Neural crest cell (in vitro differentiated cells): Measurements from ENCODE around the gene ABCC8. TPM values are rescaled to one million over a fixed set of nuclear protein-coding genes. Genes with fewer than 3 reads are reported as not detected.

Experiments
- DNase-seq: peaks from one replicate; pipeline ENCODE4 v3.0.0; 2021; ENCODE audit warnings: low read depth, mixed read lengths, low spot score
- H3K27ac Mint-ChIP-seq: one replicate; pipeline ENCODE4 v1.8.0; 2021; ENCODE audit warnings: mild to moderate bottlenecking, mixed read lengths; ENCODE audit not compliant: unreplicated experiment
- H3K27me3 Mint-ChIP-seq: 2 replicates; pipeline ENCODE4 v1.8.0; 2021; ENCODE audit warnings: low read depth, mild to moderate bottlenecking, mixed read lengths
- H3K36me3 Mint-ChIP-seq: 2 replicates; pipeline ENCODE4 v1.8.0; 2021; ENCODE audit warnings: low read depth, mild to moderate bottlenecking, mixed read lengths
- H3K4me1 Mint-ChIP-seq: 2 replicates; pipeline ENCODE4 v1.8.0; 2021; ENCODE audit warnings: mixed read lengths
- H3K4me3 Mint-ChIP-seq: one replicate; pipeline ENCODE4 v1.8.0; 2021; ENCODE audit warnings: mild to moderate bottlenecking, mixed read lengths
- H3K9me3 Mint-ChIP-seq: 2 replicates; pipeline ENCODE4 v1.8.0; 2021; ENCODE audit warnings: mixed read lengths
- total RNA-seq: library from RNA; stranded (reverse); gene quantifications from 2 replicates; pipeline ENCODE4 v1.2.1, GENCODE V29; 2021
- TF ChIP-seq, protein P1 (sequence below): fragments of 200-600 bp; sonication (generic); conservative IDR thresholded peaks from 2 replicates; pipeline ENCODE4 v1.5.0; 2021; ENCODE audit warnings: antibody characterized with exemption, mild to moderate bottlenecking

Gene ABCC8
- total RNA-seq, 1 donor from 2014 or later = 6.1 TPM

DNA sequence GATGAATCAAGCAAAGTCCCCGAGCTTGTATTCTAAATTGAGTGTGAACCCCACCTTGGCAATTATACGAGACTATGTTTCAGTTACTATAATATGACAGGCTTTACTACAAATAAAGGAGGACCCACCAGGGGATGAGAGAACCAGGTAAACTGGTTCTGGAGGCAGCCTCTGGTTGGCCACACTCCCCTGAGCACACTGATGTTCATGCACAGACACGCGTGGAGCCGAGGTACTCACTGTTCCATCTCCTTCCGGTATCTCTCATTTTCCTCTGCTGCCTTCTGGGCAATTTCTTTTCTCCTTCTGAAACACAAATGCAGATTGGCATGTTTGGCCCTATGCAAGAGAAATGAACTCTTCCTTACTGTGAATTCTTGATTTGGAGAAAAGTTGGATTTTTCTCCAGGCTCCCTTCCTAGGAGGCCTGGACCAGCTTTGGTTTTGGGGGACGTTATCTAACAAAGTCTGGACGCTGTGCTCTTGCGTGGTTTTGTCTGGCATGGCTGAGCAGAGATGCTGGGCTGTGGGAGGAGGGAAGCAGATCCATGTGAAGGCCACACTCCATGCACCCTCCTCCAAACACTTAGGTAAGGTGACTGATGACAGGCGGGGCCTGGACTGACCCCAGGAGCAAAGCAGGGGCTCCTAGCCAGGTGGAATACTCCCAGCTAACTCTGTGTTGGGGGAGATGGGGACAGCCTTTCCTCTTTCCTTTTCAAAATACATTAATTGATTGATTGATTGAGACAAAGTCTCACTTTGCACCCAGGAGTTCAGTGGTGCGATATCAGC is 44.7 kb upstream of the ABCC8 start:
- H3K27me3 Mint-ChIP-seq = peaks cover 65% of the 10 kb centered on the region

DNA sequence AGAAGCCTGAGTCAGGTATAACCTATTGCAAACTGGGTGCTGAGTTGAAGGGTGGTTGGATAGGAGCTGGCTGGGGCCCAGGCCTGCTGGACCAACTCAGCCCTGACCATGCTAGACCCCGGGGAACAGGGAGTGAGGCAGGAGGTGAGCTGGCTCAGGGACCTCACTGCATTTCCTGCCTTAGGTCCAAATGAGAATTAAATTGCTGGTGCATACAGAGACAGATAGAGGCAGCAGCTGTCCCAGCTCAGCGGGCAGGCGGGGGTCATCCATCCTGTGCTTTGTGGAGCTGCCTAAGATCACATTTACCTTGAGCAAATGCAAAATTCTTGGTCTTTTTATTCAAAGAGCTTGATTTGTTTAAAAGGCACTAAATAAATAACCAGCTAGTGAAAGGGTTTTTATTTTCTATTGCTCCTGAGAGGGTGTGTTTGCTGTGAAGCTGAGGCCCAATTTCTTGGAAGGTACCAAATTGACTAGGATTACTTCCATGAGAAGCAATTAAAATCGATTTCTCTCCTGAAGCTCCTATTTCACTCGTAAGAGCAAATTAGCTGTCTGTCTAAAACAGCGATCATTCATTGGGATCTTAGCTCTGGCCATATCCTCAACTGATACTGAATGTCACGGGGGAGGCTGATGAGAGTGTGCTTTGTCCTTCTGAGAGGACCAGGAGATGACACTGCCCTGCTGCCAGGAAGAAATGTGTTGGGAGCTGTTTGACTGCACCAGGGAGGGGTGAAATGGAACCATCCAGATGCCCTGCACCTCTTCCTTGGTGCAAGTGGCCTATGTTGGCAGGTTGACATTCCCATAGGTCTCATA is 42.6 kb upstream of the ABCC8 start:
- Mint-ChIP-seq H3K27me3 (peaks cover 77% of the 10 kb centered on the region), H3K9me3 (no peaks in the 10 kb centered on the region), H3K36me3 (no peaks in the 10 kb centered on the region), H3K4me3 (no peak overlapping the region), H3K27ac (no peak overlapping the region), H3K4me1 (peaks cover 11% of the 10 kb centered on the region)
- DNase-seq = no peak
- TF ChIP-seq, protein P1, sequence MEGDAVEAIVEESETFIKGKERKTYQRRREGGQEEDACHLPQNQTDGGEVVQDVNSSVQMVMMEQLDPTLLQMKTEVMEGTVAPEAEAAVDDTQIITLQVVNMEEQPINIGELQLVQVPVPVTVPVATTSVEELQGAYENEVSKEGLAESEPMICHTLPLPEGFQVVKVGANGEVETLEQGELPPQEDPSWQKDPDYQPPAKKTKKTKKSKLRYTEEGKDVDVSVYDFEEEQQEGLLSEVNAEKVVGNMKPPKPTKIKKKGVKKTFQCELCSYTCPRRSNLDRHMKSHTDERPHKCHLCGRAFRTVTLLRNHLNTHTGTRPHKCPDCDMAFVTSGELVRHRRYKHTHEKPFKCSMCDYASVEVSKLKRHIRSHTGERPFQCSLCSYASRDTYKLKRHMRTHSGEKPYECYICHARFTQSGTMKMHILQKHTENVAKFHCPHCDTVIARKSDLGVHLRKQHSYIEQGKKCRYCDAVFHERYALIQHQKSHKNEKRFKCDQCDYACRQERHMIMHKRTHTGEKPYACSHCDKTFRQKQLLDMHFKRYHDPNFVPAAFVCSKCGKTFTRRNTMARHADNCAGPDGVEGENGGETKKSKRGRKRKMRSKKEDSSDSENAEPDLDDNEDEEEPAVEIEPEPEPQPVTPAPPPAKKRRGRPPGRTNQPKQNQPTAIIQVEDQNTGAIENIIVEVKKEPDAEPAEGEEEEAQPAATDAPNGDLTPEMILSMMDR = no peak

More for the DNA sequence above, 44.7 kb upstream of the ABCC8 start:
- Mint-ChIP-seq H3K9me3 (no peaks in the 10 kb centered on the region), H3K36me3 (no peaks in the 10 kb centered on the region), H3K27ac (no peak overlapping the region), H3K4me3 (no peak overlapping the region), H3K4me1 (peaks cover 6% of the 10 kb centered on the region)
- DNase-seq = no peak
- TF ChIP-seq, protein P1 = no peak

DNA sequence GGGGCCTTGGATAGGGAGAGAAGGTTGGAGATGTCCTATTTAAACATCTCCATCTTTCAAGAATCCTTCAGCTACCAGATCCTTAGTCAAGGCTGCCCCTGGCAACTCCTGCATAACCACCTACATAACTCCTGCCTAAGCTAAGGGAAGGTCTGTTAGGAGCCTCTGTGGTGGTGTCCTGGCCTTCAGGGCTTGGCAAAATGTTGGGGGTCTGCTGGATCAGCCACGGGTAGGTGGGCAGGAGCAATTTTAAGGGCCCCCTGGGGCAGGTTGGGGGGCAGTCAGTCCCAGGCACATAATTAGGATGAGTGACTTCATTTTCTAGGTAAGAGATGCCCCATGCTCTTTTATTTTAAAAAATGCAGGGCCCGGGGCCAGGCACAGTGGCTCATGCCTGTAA is 41.7 kb upstream of the ABCC8 start:
- no peak overlapping the region for H3K27ac Mint-ChIP-seq
- peaks cover 80% of the 10 kb centered on the region for H3K27me3 Mint-ChIP-seq
- TF ChIP-seq, protein P1 = no peak
- H3K4me3 Mint-ChIP-seq = no peak overlapping the region
- H3K36me3 Mint-ChIP-seq = no peaks in the 10 kb centered on the region
- no peaks in the 10 kb centered on the region for H3K9me3 Mint-ChIP-seq
- no peak for DNase-seq
- H3K4me1 Mint-ChIP-seq = peaks cover 14% of the 10 kb centered on the region

DNA sequence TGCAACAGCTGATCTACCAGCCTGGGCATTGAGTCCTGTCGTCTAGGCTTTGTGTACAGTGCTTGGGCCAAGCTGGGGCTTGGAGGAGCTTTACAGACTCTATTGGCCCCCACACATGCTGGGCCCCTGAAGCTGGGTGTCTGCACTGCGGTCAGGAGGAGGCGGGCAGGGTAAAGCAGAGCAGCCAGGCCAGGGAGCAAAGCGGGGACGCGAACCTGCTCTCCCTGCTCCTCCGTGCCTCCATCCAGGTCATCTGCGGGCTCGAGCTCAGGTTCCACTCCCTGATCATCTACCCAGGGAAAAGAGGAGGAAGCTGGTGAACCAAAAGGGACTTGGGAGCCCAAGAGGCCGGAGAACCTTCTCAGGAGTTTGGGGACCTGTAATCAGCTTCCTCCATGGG is 40.5 kb upstream of the ABCC8 start:
- no peak overlapping the region for H3K27ac Mint-ChIP-seq
- TF ChIP-seq, protein P1 = no peak
- H3K4me3 Mint-ChIP-seq = no peak overlapping the region
- no peak for DNase-seq
- no peaks in the 10 kb centered on the region for H3K9me3 Mint-ChIP-seq
- H3K4me1 Mint-ChIP-seq = peaks cover 14% of the 10 kb centered on the region
- H3K36me3 Mint-ChIP-seq = no peaks in the 10 kb centered on the region
- peaks cover 84% of the 10 kb centered on the region for H3K27me3 Mint-ChIP-seq

DNA sequence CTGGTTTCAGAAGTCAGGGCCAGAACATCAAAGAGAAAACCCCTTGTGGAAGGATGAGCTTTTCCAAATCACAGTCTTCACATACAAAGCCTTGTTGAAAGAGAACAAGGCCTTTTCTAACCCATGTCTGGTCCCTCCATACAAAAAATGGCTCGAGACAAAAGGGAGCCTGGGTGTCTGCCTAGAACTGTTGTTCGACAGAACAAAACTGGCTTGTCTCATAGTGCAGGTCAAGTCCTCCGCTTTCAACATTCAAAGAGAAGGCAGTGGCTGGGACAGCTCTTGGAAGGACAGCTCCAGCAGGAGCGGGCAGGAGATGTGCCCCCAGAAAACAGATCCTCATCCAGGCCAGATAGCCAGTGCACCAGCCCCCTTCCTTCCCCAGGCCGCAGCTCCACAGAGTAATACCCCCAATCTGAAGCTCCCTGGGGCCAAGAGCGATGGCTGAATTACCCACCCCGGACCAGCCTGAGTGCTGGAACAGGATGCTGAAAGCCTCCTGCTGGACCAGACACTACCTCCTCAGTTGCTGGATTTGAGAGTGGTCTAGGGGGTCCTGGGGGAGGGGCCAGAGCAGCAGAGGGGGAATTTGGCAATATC is 40.0 kb upstream of the ABCC8 start:
- DNase-seq = no peak
- no peaks in the 10 kb centered on the region for H3K36me3 Mint-ChIP-seq
- peaks cover 14% of the 10 kb centered on the region for H3K4me1 Mint-ChIP-seq
- H3K27ac Mint-ChIP-seq = no peak overlapping the region
- H3K27me3 Mint-ChIP-seq = peaks cover 89% of the 10 kb centered on the region
- H3K4me3 Mint-ChIP-seq = no peak overlapping the region
- H3K9me3 Mint-ChIP-seq = no peaks in the 10 kb centered on the region
- TF ChIP-seq, protein P1 = no peak
